Loucy (cell line): Measurements from ENCODE around the gene ABHD14A.

ENCODE experiments used
- CTCF ChIP-seq: fragments of 200-600 bp; sonication (generic); conservative IDR thresholded peaks from 2 replicates; pipeline ENCODE4 v1.5.1; 2014; ENCODE audit warnings: mild to moderate bottlenecking, antibody characterized with exemption, low read length
- EZH2phosphoT487 ChIP-seq: fragments of 200-600 bp; IDR thresholded peaks from 2 replicates; pipeline ENCODE4 v1.6.1; 2018; ENCODE audit warnings: antibody characterized with exemption, mild to moderate bottlenecking, moderate library complexity, borderline replicate concordance

GRCh38 chr3:52006820-52007133 lies 31.9 kb downstream of the ABHD14A start:
- TF ChIP-seq CTCF (no peak), EZH2phosphoT487 (no peak)
